SK-N-SH treated with all-trans-retinoic acid at 6 μM for 48 hours (cell line): ENCODE results near the gene DLL1.

Experiments
- ARNTL ChIP-seq: fragments of 450-650 bp; formaldehyde crosslinking; IDR thresholded peaks from 2 replicates; pipeline ENCODE4 v1.5.0; 2020; ENCODE audit warnings: low read depth, mild to moderate bottlenecking, moderate library complexity, borderline replicate concordance
- SNAI2 ChIP-seq: fragments of 250-450 bp; sonication (Bioruptor Pico); IDR thresholded peaks from 2 replicates; pipeline ENCODE4 v1.5.0; 2020; ENCODE audit warnings: mild to moderate bottlenecking, moderate library complexity
- TCF4 ChIP-seq: fragments of 250-450 bp; sonication (Bioruptor Pico); IDR thresholded peaks from 2 replicates; pipeline ENCODE4 v1.8.0; 2021; ENCODE audit warnings: mild to moderate bottlenecking, moderate library complexity, borderline replicate concordance
- TOX ChIP-seq: fragments of 250-450 bp; sonication (Bioruptor Pico); IDR thresholded peaks from 2 replicates; pipeline ENCODE4 v1.8.0; 2021; ENCODE audit warnings: mild to moderate bottlenecking, moderate library complexity, borderline replicate concordance
- ZFP3 ChIP-seq: fragments of 250-450 bp; sonication (Bioruptor Pico); IDR thresholded peaks from 2 replicates; pipeline ENCODE4 v1.5.0; 2020; ENCODE audit warnings: mild to moderate bottlenecking, moderate library complexity
- TF ChIP-seq, protein P1 (sequence below): fragments of 250-450 bp; sonication (Bioruptor Pico); IDR thresholded peaks from 2 replicates; pipeline ENCODE4 v1.5.1; 2020; ENCODE audit warnings: low read depth, mild to moderate bottlenecking, moderate library complexity
- TF ChIP-seq, protein P2 (sequence below): fragments of 250-450 bp; sonication (Bioruptor Pico); IDR thresholded peaks from 2 replicates; pipeline ENCODE4 v1.5.1; 2021; ENCODE audit warnings: mild to moderate bottlenecking, moderate library complexity
- TF ChIP-seq, protein P3 (sequence below): fragments of 250-450 bp; sonication (Bioruptor Pico); IDR thresholded peaks from 2 replicates; pipeline ENCODE4 v1.8.0; 2020; ENCODE audit warnings: mild to moderate bottlenecking, moderate library complexity, borderline replicate concordance
- TF ChIP-seq, protein P4 (sequence below): fragments of 250-450 bp; sonication (Bioruptor Pico); IDR thresholded peaks from 2 replicates; pipeline ENCODE4 v1.5.0; 2020; ENCODE audit warnings: mild to moderate bottlenecking, moderate library complexity

DNA sequence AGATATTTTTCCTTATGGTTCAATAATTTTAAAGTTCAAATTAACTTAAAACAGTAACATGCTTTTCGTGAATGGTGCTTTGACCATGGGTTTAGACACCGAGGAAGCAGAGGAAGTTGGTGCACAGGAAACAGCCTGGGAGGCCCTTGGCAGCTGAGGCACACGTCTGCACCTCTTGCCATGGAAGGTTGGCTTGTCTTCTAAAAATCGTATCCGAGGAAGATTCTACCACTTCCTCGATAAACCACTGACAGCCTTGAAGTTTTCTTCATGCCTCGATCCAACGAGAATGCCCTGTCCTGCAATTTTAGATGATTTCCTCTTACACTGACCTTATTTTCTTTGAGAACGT lies 12.2 kb downstream of the DLL1 start:
- TF ChIP-seq TCF4 (CRISPR knock-in tag): no peak
- TF ChIP-seq, protein P1, sequence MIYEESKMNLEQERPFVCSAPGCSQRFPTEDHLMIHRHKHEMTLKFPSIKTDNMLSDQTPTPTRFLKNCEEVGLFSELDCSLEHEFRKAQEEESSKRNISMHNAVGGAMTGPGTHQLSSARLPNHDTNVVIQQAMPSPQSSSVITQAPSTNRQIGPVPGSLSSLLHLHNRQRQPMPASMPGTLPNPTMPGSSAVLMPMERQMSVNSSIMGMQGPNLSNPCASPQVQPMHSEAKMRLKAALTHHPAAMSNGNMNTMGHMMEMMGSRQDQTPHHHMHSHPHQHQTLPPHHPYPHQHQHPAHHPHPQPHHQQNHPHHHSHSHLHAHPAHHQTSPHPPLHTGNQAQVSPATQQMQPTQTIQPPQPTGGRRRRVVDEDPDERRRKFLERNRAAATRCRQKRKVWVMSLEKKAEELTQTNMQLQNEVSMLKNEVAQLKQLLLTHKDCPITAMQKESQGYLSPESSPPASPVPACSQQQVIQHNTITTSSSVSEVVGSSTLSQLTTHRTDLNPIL (CRISPR knock-in tag): no peak
- TF ChIP-seq TOX (CRISPR knock-in tag): no peak
- TF ChIP-seq, protein P2, sequence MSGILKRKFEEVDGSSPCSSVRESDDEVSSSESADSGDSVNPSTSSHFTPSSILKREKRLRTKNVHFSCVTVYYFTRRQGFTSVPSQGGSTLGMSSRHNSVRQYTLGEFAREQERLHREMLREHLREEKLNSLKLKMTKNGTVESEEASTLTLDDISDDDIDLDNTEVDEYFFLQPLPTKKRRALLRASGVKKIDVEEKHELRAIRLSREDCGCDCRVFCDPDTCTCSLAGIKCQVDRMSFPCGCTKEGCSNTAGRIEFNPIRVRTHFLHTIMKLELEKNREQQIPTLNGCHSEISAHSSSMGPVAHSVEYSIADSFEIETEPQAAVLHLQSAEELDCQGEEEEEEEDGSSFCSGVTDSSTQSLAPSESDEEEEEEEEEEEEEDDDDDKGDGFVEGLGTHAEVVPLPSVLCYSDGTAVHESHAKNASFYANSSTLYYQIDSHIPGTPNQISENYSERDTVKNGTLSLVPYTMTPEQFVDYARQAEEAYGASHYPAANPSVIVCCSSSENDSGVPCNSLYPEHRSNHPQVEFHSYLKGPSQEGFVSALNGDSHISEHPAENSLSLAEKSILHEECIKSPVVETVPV (CRISPR knock-in tag): no peak
- TF ChIP-seq ARNTL: no peak
- TF ChIP-seq SNAI2 (CRISPR knock-in tag): no peak
- TF ChIP-seq, protein P3, sequence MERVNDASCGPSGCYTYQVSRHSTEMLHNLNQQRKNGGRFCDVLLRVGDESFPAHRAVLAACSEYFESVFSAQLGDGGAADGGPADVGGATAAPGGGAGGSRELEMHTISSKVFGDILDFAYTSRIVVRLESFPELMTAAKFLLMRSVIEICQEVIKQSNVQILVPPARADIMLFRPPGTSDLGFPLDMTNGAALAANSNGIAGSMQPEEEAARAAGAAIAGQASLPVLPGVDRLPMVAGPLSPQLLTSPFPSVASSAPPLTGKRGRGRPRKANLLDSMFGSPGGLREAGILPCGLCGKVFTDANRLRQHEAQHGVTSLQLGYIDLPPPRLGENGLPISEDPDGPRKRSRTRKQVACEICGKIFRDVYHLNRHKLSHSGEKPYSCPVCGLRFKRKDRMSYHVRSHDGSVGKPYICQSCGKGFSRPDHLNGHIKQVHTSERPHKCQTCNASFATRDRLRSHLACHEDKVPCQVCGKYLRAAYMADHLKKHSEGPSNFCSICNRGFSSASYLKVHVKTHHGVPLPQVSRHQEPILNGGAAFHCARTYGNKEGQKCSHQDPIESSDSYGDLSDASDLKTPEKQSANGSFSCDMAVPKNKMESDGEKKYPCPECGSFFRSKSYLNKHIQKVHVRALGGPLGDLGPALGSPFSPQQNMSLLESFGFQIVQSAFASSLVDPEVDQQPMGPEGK (CRISPR knock-in tag): no peak
- no peak for TF ChIP-seq ZFP3 (CRISPR knock-in tag)
- TF ChIP-seq, protein P4, sequence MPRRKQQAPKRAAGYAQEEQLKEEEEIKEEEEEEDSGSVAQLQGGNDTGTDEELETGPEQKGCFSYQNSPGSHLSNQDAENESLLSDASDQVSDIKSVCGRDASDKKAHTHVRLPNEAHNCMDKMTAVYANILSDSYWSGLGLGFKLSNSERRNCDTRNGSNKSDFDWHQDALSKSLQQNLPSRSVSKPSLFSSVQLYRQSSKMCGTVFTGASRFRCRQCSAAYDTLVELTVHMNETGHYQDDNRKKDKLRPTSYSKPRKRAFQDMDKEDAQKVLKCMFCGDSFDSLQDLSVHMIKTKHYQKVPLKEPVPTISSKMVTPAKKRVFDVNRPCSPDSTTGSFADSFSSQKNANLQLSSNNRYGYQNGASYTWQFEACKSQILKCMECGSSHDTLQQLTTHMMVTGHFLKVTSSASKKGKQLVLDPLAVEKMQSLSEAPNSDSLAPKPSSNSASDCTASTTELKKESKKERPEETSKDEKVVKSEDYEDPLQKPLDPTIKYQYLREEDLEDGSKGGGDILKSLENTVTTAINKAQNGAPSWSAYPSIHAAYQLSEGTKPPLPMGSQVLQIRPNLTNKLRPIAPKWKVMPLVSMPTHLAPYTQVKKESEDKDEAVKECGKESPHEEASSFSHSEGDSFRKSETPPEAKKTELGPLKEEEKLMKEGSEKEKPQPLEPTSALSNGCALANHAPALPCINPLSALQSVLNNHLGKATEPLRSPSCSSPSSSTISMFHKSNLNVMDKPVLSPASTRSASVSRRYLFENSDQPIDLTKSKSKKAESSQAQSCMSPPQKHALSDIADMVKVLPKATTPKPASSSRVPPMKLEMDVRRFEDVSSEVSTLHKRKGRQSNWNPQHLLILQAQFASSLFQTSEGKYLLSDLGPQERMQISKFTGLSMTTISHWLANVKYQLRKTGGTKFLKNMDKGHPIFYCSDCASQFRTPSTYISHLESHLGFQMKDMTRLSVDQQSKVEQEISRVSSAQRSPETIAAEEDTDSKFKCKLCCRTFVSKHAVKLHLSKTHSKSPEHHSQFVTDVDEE (CRISPR knock-in tag): no peak
